ENCODE measurements around the gene HEATR3.

Gene HEATR3

GRCh38 chr16:50037662-50038220, 28.0 kb upstream of the HEATR3 start:
- Histone ChIP-seq H3K4me3 (ENCODE audit: low read depth, low read length) (no peak overlapping the region), H3K36me3 (replicated peaks) (peaks cover 24% of the 10 kb centered on the region), H3K27me3 (replicated peaks) (no peaks in the 10 kb centered on the region), H3K27ac (no peak overlapping the region)
- DNase-seq = no peak
- TF ChIP-seq CTCF (IDR thresholded peaks at IDR 0.05; ENCODE audit: low read depth, low read length, missing control alignments) = no peak
- in situ Hi-C loops (cut with HindIII; ENCODE audit: low pct_ligation_motif_present, low sequenced_read_pairs) = no loop called here

- no peak for DNase-seq
- in situ Hi-C loops (cut with HindIII; ENCODE audit: low pct_ligation_motif_present, low sequenced_read_pairs) = no loop called here
- Histone ChIP-seq H3K27me3 (replicated peaks) (no peaks in the 10 kb centered on the region), H3K36me3 (replicated peaks) (peaks cover 23% of the 10 kb centered on the region), H3K4me3 (ENCODE audit: low read depth, low read length) (no peak overlapping the region), H3K27ac (no peak overlapping the region)
- TF ChIP-seq CTCF (IDR thresholded peaks at IDR 0.05; ENCODE audit: low read depth, low read length, missing control alignments) = no peak
Observed at GRCh38 chr16:50038286-50038685, 27.5 kb upstream of the HEATR3 start.

- no peaks in the 10 kb centered on the region for H3K27me3 ChIP-seq (replicated peaks)
- H3K27ac ChIP-seq = no peak overlapping the region
- H3K4me3 ChIP-seq (ENCODE audit: low read depth, low read length) = no peak overlapping the region
- peaks cover 18% of the 10 kb centered on the region for H3K36me3 ChIP-seq (replicated peaks)
- no peak for TF ChIP-seq CTCF (IDR thresholded peaks at IDR 0.05; ENCODE audit: low read depth, low read length, missing control alignments)
- in situ Hi-C loops (cut with HindIII; ENCODE audit: low pct_ligation_motif_present, low sequenced_read_pairs) = no loop called here
- DNase-seq = no peak
Observed at GRCh38 chr16:50038756-50039529, 26.8 kb upstream of the HEATR3 start.

GRCh38 chr16:50040018-50040417, 25.8 kb upstream of the HEATR3 start:
- no peak for TF ChIP-seq CTCF (IDR thresholded peaks at IDR 0.05; ENCODE audit: low read depth, low read length, missing control alignments)
- peaks cover 9% of the 10 kb centered on the region for H3K36me3 ChIP-seq (replicated peaks)
- no peak for DNase-seq
- in situ Hi-C loops (cut with HindIII; ENCODE audit: low pct_ligation_motif_present, low sequenced_read_pairs) = no loop called here
- H3K27me3 ChIP-seq (replicated peaks) = no peaks in the 10 kb centered on the region
- no peak overlapping the region for H3K4me3 ChIP-seq (ENCODE audit: low read depth, low read length)
- no peak overlapping the region for H3K27ac ChIP-seq

- no peak for DNase-seq
- TF ChIP-seq CTCF (IDR thresholded peaks at IDR 0.05; ENCODE audit: low read depth, low read length, missing control alignments) = no peak
- Histone ChIP-seq H3K27ac (no peak overlapping the region), H3K4me3 (ENCODE audit: low read depth, low read length) (no peak overlapping the region), H3K27me3 (replicated peaks) (no peaks in the 10 kb centered on the region), H3K36me3 (replicated peaks) (peaks cover 4% of the 10 kb centered on the region)
- in situ Hi-C loops (cut with HindIII; ENCODE audit: low pct_ligation_motif_present, low sequenced_read_pairs) = no loop called here
Observed at GRCh38 chr16:50040710-50041109, 25.1 kb upstream of the HEATR3 start.

Measured in brain microvascular endothelial cell (primary cell).